Right forelimb (tissue), 1 donor: ENCODE results near the gene RNF26.

Experiments used
- DNase-seq: peaks from one replicate; pipeline ENCODE4 v3.0.0-alpha.2; 2018

RNF26 gene

GRCh38 chr11:119337581-119338317 lies 3.4 kb downstream of the RNF26 start:
- peak; percentile 70 for DNase-seq

GRCh38 chr11:119338318-119338890 lies 4.1 kb downstream of the RNF26 start:
- DNase-seq = peak; percentile 86

DNA sequence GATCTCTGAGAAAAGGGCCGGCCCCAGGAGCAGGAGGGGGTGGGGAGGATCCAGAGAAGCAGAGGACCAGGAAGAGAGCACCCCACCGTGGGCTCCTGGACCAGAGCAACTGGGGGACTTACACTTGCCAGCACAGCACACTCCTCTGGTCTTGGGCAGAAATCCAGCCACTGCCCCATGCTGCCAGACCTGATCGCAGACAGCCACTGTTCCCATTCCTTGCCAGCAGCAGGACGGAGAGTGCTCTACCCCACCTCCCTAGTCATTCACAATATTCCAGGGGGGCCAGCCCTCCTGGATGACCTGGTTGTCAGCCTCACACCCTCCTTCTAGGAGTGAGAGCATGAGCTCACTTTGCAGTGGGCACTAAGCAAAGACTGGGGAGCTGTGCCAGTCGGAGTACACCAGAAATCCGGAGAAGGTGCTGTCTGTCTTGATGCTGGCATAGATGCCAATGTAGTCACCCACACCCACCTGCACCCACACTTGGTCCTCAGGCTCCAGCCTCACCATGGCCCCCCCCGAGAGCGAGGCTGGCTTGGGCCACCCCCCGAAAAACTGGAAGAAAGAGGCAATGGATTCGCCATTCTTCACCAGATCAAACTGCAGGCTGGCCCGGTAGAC lies 4.8 kb downstream of the RNF26 start:
- DNase-seq = no peak

GRCh38 chr11:119339589-119340334 lies 5.4 kb downstream of the RNF26 start:
- peak; percentile 87 for DNase-seq

- peak; percentile 94 for DNase-seq
Measured at GRCh38 chr11:119340335-119341221, 6.3 kb downstream of the RNF26 start, which contains the start of gene C1QTNF5. C1QTNF5 (minus strand) TSS chr11:119340883; CDS start chr11:119340397, 486 bp downstream.

DNA sequence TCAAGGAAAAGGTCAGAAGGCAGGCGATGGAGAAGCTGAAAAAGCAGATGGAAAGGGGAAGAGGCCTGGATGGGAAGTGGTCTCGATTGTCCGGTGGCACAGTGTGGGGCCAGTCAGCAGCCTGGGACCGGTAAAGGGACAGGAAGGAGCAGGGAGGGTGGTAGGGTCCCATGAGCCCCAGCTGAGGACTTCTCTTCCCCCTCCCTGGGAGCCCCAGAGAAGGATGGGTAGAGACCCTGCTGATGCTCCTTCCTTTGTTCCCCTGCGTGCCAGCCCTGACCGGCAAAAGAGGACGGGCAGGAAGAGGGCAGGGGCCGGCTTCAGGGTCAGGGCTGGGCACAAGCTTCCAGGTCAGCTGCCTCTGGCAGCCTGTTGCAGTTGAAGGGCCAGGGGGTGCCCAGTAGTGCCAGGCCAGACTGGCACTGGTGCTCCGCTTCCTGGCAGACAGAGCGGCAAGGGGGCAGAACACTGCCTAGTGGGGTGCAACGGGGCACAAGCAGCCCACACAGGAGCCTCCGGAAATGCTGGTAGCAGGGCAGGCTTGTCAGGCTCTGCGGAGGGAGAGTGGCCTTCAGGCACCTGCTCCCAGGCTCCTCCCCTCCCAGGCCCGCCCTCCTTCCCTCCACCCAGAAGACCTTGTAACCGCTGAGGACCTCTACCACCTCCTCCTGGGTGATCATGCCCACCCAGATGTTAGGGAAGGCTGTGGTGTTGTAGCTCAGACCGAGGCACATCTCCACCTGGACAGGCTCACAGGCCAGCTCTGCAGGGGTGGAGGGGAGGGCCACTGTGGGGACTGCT lies 7.1 kb downstream of the RNF26 start:
- DNase-seq = no peak

DNA sequence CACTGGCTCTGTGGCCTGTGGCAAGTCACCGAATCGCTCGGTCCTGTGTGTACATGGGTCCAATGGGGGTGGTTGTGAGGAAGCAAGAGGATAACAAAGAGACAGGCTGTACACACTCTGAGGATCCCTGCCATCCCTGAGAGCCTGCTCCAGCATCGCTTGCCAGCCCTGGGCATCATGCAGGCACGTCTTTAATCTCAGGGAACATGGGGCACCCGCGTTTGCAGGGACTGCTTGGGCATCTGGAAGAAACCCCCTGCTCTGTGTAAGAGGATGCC lies 7.6 kb downstream of the RNF26 start:
- no peak for DNase-seq

- DNase-seq = no peak
Measured at GRCh38 chr11:119342362-119343130, 8.2 kb downstream of the RNF26 start.

DNA sequence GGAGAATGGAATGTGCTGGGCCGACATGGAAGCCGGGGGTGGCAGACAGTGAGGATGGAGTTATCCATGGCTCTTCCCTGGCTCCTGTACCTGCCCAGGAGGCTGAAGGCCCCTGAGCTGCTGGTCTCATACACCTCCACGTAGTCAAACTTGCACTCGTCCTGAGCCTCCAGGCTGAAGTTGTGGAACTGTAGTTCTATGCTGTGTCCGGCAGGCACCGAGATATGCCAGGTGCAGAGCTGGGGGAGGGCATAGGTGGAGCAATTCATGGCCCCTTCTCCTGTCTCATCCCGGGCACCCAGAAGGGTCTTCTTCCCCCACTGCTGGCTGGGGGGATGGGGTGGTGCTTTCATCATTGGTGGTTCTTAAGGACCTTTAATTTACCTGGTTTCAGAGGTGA lies 9.4 kb downstream of the RNF26 start:
- DNase-seq = no peak

- no peak for DNase-seq
Measured at GRCh38 chr11:119344291-119345010, 10.1 kb downstream of the RNF26 start.

DNA sequence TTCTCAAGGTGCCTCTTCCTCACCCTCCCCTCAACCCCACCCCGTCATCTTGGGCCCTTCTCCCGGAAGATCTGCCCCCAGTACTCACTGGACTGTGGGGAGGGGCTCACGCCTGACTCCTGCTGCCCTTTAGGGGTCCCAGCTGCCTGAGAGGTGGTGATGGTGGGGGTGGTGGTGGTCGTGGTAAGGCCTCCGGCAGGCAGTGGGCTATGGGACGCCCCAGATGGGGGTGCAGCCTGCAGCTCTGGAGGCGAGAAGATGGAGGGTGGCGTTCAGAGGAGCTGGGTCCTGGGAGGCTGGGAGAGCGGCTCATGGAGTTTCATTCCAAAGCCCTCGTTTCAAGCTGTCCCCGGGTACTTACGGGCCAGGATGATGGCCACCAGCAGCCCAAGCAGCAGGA lies 11.4 kb downstream of the RNF26 start:
- no peak for DNase-seq

DNA sequence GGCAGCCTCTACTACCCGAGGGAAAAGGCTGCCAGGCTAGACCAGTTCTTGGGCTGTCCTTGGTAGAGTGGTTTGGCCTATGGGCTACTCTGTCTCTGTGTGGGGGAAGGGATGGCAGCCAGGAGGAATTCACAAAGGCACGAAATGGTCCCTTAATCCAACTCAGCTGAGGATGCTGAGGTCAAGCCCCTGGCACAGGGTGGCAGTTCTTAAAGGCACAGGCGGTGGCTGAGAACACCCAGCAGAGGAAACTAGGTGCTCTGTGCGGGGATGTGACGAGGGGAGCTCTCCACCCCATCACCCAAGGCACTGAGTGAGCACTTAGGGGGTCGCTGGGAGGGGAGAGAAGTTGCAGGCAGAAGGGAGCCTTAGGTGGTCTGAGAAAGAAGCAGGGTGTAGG lies 12.3 kb downstream of the RNF26 start, which contains the start of gene MFRP:
MFRP (minus strand) TSS at position 101 of the 400 bp plus-strand sequence. CDS start 192 bp downstream, outside the sequence.
- no peak for DNase-seq

DNA sequence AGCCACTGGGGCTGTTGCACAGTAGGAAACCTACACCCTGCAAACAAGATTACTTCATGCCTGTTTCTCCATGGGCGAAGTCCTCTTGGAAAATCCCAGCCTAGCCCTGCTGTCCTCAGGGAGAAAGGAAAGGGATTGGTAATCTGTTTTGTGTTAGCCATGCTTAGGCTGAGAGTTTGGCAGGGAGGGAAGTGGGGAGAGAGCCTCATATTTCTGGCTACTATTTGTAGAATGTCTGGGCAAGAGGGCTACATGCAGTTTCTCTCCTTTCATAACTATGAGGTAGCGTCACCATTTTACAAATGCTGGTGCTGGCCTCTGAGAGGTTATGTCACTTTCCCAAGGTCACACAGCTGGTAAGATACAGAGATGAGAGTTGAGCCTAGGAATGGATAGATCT lies 12.9 kb downstream of the RNF26 start:
- DNase-seq = no peak

DNA sequence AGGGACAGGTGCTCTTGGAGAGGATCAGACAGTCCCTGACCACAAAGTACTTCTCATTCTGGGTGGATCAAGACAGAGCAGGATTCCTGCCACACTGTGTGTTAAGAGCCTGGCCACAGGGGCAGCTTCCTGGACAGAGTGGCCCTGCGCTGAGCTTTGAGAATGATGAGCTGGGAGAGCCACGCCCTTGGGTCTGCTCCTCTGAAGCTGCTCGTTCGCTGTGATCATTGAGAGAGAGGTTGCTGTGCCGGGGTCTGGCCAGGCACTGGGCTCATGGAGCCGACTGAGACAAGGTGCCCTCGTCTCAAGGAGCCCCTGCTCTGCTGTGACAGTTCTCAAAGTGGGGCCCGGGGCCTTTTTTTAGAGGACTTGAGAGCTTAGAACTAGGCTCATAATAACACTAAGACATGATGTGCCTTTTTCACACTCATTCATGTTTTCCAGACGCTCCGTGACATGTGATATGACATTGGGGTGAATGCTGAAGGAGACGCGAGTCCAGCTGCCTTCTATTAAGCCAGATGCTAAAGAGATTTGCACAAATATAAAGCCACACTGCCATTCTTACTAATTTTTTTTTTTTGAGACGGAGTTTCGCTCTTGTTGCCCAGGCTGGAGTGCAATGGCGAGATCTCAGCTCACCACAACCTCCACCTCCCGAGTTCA lies 13.7 kb downstream of the RNF26 start:
- DNase-seq = peak; percentile 45

DNA sequence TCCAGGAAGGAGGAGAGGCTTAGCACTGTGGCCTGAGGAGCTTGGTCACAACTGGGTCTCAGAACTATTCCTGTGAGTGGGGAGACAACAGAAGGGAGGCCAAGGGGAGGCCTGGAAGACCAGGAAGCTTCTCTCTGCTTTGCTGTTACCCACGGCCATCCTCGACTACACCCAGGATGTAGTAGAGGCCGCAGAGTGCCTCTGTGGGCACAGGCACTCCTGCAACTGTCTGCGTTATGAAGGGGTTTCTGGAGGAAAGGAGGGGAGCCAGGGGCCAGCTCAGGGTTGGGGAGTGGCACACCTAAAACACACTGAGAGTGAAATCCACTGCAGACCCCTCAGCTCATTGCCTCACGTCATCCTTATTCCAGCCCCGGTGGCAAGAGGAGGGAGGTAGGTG lies 16.0 kb downstream of the RNF26 start:
- no peak for DNase-seq

DNA sequence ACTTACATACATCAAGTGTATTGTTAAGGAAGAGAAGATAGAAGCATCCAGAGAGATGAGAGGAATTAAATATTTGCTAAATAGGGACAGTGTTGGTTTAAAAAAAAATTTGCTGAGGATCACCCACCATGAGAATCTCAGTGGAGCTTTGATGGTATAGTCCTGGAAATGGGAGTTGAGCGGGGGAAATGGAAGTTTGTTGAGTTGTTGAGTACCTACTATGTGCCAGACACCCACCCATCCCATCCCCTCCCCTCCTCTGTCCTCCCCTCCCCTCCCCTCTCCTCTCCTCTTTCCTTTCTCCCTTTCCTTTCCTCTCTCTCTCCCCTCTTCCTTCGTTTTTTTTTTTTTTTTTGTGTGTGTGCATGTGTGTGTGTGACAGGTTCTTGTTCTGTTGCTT lies 16.9 kb downstream of the RNF26 start:
- DNase-seq = no peak

DNA sequence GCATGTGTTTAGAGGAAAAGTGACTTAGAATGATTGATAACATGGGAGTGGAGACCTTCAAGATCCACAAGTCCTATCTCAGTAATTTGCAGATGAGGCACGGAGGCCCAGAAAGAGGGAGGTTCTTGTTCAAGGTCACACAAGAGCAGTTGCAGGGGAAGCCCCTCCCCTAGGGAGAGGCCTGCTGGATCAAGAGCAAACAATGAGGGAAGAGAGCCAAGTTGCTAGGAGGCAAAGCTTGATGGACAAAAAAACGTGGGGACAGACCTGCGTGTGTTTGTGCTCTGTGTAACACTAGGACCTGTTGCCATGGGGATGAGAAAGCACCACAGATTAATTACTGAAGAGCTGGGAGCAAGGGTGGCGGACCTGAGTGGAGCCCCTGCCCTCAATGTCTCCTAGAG lies 18.5 kb downstream of the RNF26 start:
- peak; percentile 50 for DNase-seq

DNA sequence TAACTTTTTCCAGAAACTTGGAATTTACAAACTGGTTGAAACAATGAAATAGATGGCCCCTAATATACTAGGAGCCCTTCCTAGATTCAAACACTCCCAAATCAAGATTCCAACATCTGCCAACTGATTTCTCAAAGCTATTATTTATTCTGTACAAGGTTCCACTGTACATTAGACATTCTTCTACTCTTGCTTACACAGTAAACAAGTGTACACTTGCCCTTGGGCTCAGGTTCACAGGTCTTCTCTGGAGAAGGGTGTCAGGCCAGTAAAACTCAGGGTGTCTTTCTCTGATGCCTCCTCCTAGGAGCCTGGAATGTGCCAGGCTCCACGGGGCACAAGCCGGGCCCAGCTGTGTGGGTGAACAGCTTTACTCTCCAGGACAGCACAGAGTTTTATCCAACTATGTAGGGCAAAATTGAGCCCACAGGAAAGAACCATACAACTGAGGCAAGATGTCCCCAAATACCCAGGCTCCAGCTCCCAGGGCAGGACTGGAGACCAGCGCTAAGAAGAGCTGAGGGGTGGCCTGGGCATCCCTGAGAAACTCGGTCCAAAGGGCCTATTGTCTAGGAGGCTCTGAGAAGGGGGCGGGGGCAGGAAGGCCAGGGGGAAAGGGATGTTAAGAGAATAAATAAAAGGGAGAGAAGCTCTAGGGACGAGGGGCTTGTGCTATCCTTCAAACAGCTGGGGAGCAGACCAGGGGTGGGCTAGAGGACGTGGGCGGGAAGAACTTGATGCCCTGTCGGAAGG lies 20.9 kb downstream of the RNF26 start:
- DNase-seq = no peak
